PC-9 (cell line): ENCODE measurements around the gene ARHGAP32. TPM values are rescaled to one million over a fixed set of nuclear protein-coding genes. Genes with fewer than 3 reads are reported as not detected.

Source experiments
- BruUV-seq: library from RNA; stranded (reverse); fragments of 400-500 nt; replicated peaks from 2 replicates; lab custom pipeline; 2021; lab: Mats Ljungman, UMichigan
- CTCF ChIA-PET: fragments of 300-600 bp; sonication (Branson Sonifier 250); formaldehyde crosslinking; loops from one replicate; lab custom pipeline; 2022; ENCODE audit warnings: antibody characterized with exemption; lab: Charles Lee
- POLR2A ChIA-PET: fragments of 300-600 bp; sonication (Branson Sonifier 250); formaldehyde crosslinking; loops from one replicate; lab custom pipeline; 2022; ENCODE audit warnings: antibody characterized with exemption; ENCODE audit not compliant: unreplicated experiment; lab: Charles Lee
- DNase-seq, 2 experiments: peaks; one replicate each; pipeline versions ENCODE4 v3.0.0 to v3.0.0-alpha.2; 2015 to 2022; ENCODE audit warnings: mixed read lengths in 1 of 2
- H2AFZ ChIP-seq: fragments of 200-600 bp; sonication (generic); 2 replicates; pipeline ENCODE4 v1.8.1; 2017; ENCODE audit warnings: antibody characterized with exemption
- H3F3A ChIP-seq: fragments of 200-600 bp; sonication (generic); 2 replicates; pipeline ENCODE4 v1.8.1; 2017; ENCODE audit warnings: antibody characterized with exemption, mild to moderate bottlenecking, low read depth; ENCODE audit not compliant: insufficient read depth
- H3K27ac ChIP-seq: fragments of 200-600 bp; sonication (generic); 2 replicates; pipeline ENCODE4 v1.6.1; 2016; ENCODE audit warnings: mixed run types
- H3K27me3 ChIP-seq: fragments of 200-600 bp; sonication (generic); 2 replicates; pipeline ENCODE4 v1.6.1; 2016; ENCODE audit warnings: low read depth, mixed run types; ENCODE audit not compliant: insufficient read depth
- H3K36me3 ChIP-seq: fragments of 200-600 bp; sonication (generic); 2 replicates; pipeline ENCODE4 v1.6.1; 2016; ENCODE audit warnings: low read depth, mixed run types
- H3K4me1 ChIP-seq: fragments of 200-600 bp; sonication (generic); replicated peaks from 2 replicates; pipeline ENCODE4 v1.6.1; 2016; ENCODE audit warnings: mixed run types; ENCODE audit not compliant: insufficient read depth
- H3K4me2 ChIP-seq: fragments of 200-600 bp; sonication (generic); 2 replicates; pipeline ENCODE4 v1.6.1; 2017; ENCODE audit warnings: mixed run types
- H3K4me3 ChIP-seq: fragments of 200-600 bp; sonication (generic); 2 replicates; pipeline ENCODE4 v1.6.1; 2016; ENCODE audit warnings: mixed run types
- H3K79me2 ChIP-seq: fragments of 200-600 bp; sonication (generic); 2 replicates; pipeline ENCODE4 v1.6.1; 2017; ENCODE audit warnings: low read depth, mixed run types
- H3K9me2 ChIP-seq: fragments of 200-600 bp; sonication (generic); 2 replicates; pipeline ENCODE4 v1.8.1; 2017; ENCODE audit warnings: mild to moderate bottlenecking; ENCODE audit not compliant: insufficient read depth
- H3K9me3 ChIP-seq: fragments of 200-600 bp; sonication (generic); 2 replicates; pipeline ENCODE4 v1.8.1; 2016; ENCODE audit warnings: low read depth; ENCODE audit not compliant: insufficient read depth
- H4K20me1 ChIP-seq: fragments of 200-600 bp; sonication (generic); 2 replicates; pipeline ENCODE4 v1.8.1; 2017; ENCODE audit not compliant: insufficient read depth
- CTCF ChIP-seq: fragments of 200-600 bp; sonication (generic); conservative IDR thresholded peaks from 2 replicates; pipeline ENCODE4 v1.6.1; 2017; ENCODE audit warnings: mixed run types, antibody characterized with exemption, mild to moderate bottlenecking, moderate library complexity
- EZH2 ChIP-seq: fragments of 200-600 bp; sonication (generic); IDR thresholded peaks from 2 replicates; pipeline ENCODE4 v1.8.0; 2017; ENCODE audit warnings: antibody characterized with exemption, low read depth
- intact Hi-C: fragments of 100-400 bp; cut with micrococcal nuclease; formaldehyde crosslinking; loops from one replicate; pipeline ENCODE4 v1.10.0; 2022; ENCODE audit not compliant: unreplicated experiment
- total RNA-seq: library from RNA; stranded (reverse); gene quantifications from 2 replicates; pipeline ENCODE4 v1.2.3, GENCODE V29; 2021

The ARHGAP32 gene
- total RNA-seq, 1 experiment from 2014 or later, result 35.1 TPM

GRCh38 chr11:129055196-129055595 lies 136.9 kb downstream of the ARHGAP32 start:
- H3K4me1 ChIP-seq, result no peaks in the 10 kb centered on the region
- H3K4me3 ChIP-seq, result no peak overlapping the region
- peaks cover 5% of the 10 kb centered on the region; the same call in 1 of the 2 replicates for H3K9me3 ChIP-seq
- BruUV-seq, result no TSS peak
- POLR2A ChIA-PET, result no interaction called here
- intact Hi-C loops, result no loop called here
- H3K36me3 ChIP-seq, result no peaks in the 10 kb centered on the region
- no peak overlapping the region for H2AFZ ChIP-seq
- no peak overlapping the region for H3K27ac ChIP-seq
- H3K9me2 ChIP-seq, result no peaks in the 10 kb centered on the region
- no peaks in the 10 kb centered on the region for H3K79me2 ChIP-seq
- H4K20me1 ChIP-seq, result no peaks in the 10 kb centered on the region
- CTCF ChIA-PET, result interaction anchor here (0.6 kb wide), 1 partner anchor 610 kb away, joined by 3 read pairs; no protein-coding TSS in a partner anchor
- no peak for DNase-seq
- H3K27me3 ChIP-seq, result no peaks in the 10 kb centered on the region
- no peaks in the 10 kb centered on the region for H3F3A ChIP-seq
- no peak overlapping the region for H3K4me2 ChIP-seq
- TF ChIP-seq CTCF (no peak), EZH2 (no peak)

- H2AFZ ChIP-seq, result no peak overlapping the region
- no peaks in the 10 kb centered on the region for H3K36me3 ChIP-seq
- no peaks in the 10 kb centered on the region for H3K4me1 ChIP-seq
- no TSS peak for BruUV-seq
- CTCF ChIA-PET, result no interaction called here
- POLR2A ChIA-PET, result interaction anchor here (0.6 kb wide), 1 partner anchor 192 kb away, joined by 3 read pairs; no protein-coding TSS in a partner anchor
- no peak overlapping the region for H3K4me2 ChIP-seq
- H3K27ac ChIP-seq, result no peak overlapping the region
- no peaks in the 10 kb centered on the region for H4K20me1 ChIP-seq
- TF ChIP-seq CTCF (no peak), EZH2 (no peak)
- no peak overlapping the region for H3K4me3 ChIP-seq
- H3K9me3 ChIP-seq, result no peaks in the 10 kb centered on the region; the same call in 1 of the 2 replicates
- DNase-seq, result no peak
- H3K9me2 ChIP-seq, result no peaks in the 10 kb centered on the region
- intact Hi-C loops, result no loop called here
- no peaks in the 10 kb centered on the region for H3K27me3 ChIP-seq
- H3F3A ChIP-seq, result no peaks in the 10 kb centered on the region
- no peaks in the 10 kb centered on the region for H3K79me2 ChIP-seq
Observed at GRCh38 chr11:129048911-129049310, 143.2 kb downstream of the ARHGAP32 start.

- Histone ChIP-seq H2AFZ (no peak overlapping the region), H3F3A (no peaks in the 10 kb centered on the region), H3K36me3 (no peaks in the 10 kb centered on the region), H3K4me1 (no peaks in the 10 kb centered on the region), H3K4me2 (no peak overlapping the region), H3K9me2 (no peaks in the 10 kb centered on the region), H3K79me2 (no peaks in the 10 kb centered on the region), H4K20me1 (no peaks in the 10 kb centered on the region), H3K9me3 (no peaks in the 10 kb centered on the region; the same call in 1 of the 2 replicates), H3K27me3 (no peaks in the 10 kb centered on the region), H3K27ac (no peak overlapping the region), H3K4me3 (no peak overlapping the region)
- TF ChIP-seq EZH2 (no peak), CTCF (no peak)
- no TSS peak for BruUV-seq
- CTCF ChIA-PET, result no interaction called here
- DNase-seq, result no peak
- POLR2A ChIA-PET, result no interaction called here
- intact Hi-C loops, result no loop called here
Observed at GRCh38 chr11:129045150-129045549, 147.0 kb downstream of the ARHGAP32 start.
